Spinal cord (tissue), 10 donors: Measurements from ENCODE around the gene EPHB1. TPM values are rescaled to one million over a fixed set of nuclear protein-coding genes. Genes with fewer than 3 reads are reported as not detected.

ENCODE experiments used
- DNase-seq, 6 donors: peaks; one replicate each; pipeline versions ENCODE4 v3.0.0 to v3.0.0-alpha.2; 2013 to 2015; ENCODE audit warnings: low spot score in 6 of 6, low read depth in 4 of 6
- H3K27ac ChIP-seq: one replicate; pipeline ENCODE4 v1.5.1; 2013; ENCODE audit warnings: low read depth, low read length, control low read depth
- H3K27me3 ChIP-seq: one replicate; pipeline ENCODE4 v1.6.1; 2013; ENCODE audit warnings: low read length; ENCODE audit not compliant: control insufficient read depth, insufficient read depth
- H3K36me3 ChIP-seq: one replicate; pipeline ENCODE4 v1.6.1; 2013; ENCODE audit warnings: low read length; ENCODE audit not compliant: control insufficient read depth, insufficient read depth
- H3K4me1 ChIP-seq: one replicate; pipeline ENCODE4 v1.6.1; 2013; ENCODE audit warnings: low read length; ENCODE audit not compliant: control insufficient read depth, insufficient read depth
- H3K4me3 ChIP-seq: one replicate; pipeline ENCODE4 v1.5.1; 2013; ENCODE audit warnings: low read depth, low read length, control low read depth
- H3K9me3 ChIP-seq: one replicate; pipeline ENCODE4 v1.6.1; 2013; ENCODE audit warnings: low read length; ENCODE audit not compliant: control insufficient read depth, insufficient read depth
- WGBS: methylation state at CpG from one replicate; pipeline ENCODE4 v1.1.5; 2013; ENCODE audit warnings: missing lambda C conversion rate; ENCODE audit not compliant: insufficient coverage; 5-methylcytosine and 5-hydroxymethylcytosine counted together
- polyA plus RNA-seq, 2 donors: library from polyadenylated mRNA; unstranded; fragments of 120-200 nt; gene quantifications; one replicate each; pipeline ENCODE4 v1.2.1, GENCODE V29; 2013; ENCODE audit not compliant: insufficient read length in 2 of 2
- total RNA-seq, 2 donors: library from RNA; depleted of rRNA in 1 of 2; stranded (reverse); fragments of 120-200 nt in 1 of 2; fragments of >200 nt in 1 of 2; gene quantifications; one replicate each; pipeline versions ENCODE4 v1.2.3 to v1.2.4, GENCODE V29; 2013 to 2014
- donor health status: healthy.

Gene EPHB1
- total and polyA plus RNA-seq, 4 donors = 10.0 to 47.6 (median 22.8) TPM

- Histone ChIP-seq H3K36me3 (no peaks in the 10 kb centered on the region), H3K4me3 (no peak overlapping the region), H3K27me3 (no peaks in the 10 kb centered on the region), H3K27ac (no peak overlapping the region), H3K9me3 (no peaks in the 10 kb centered on the region), H3K4me1 (peaks cover 8% of the 10 kb centered on the region)
- WGBS = 58% methylated on average over 2 of the region's 2 CpGs
- DNase-seq = no peak
Observed at GRCh38 chr3:134755821-134756220, 39.2 kb upstream of the EPHB1 start.

DNA sequence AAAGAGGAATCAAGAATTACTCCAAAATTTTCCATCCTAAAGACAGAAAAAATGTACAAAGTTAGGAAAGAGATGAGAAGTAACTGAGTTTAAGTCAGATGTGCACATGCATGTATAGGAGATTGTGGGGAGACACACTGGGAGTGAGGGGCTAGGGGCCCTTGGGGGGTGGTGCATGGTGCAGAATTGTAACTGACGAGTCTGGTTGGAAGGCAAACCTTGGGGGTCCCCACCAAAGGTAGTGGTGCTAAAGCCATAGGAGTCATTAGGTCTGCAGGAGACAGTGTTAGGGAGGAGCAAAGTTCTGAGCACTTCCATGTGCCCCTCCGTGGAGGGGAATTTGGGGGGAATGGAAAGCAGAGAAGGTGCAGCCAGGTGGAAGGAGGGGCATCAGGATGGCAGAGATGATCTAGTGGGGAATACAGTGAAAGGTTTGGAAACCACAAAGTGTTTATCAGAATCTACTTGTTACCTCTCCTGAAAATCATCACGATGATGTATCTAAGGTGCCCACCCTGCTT lies 37.5 kb upstream of the EPHB1 start:
- no peak for DNase-seq
- 92% methylated on average over 2 of the region's 3 CpGs for WGBS
- peaks cover 3% of the 10 kb centered on the region for H3K4me1 ChIP-seq
- H3K27ac ChIP-seq = no peak overlapping the region
- H3K9me3 ChIP-seq = no peaks in the 10 kb centered on the region
- H3K27me3 ChIP-seq = no peaks in the 10 kb centered on the region
- H3K4me3 ChIP-seq = no peak overlapping the region
- H3K36me3 ChIP-seq = no peaks in the 10 kb centered on the region

GRCh38 chr3:134761213-134761612 lies 33.8 kb upstream of the EPHB1 start:
- no peaks in the 10 kb centered on the region for H3K27me3 ChIP-seq
- peak in 1 of 6 donors; percentile 16 for DNase-seq
- 61% methylated on average over 7 of the region's 8 CpGs for WGBS

DNA sequence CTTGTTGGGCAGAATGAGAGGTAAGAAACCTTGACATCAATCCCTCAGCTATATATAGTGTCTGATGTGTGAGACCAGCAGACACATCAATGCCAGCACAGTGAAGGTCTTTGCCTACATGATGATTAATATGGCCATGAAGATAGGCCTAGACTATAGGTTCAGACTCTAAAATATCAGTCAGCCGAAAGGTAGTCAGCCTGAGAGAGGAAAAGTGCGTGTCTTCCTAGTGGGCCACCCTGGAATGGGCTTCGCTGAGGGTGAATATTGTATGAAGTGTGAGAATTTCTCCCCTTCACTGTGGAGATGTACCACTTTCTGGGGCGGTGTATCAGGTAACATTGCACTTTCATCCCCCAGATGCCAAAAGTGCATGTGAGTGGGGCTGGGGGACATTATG lies 33.0 kb upstream of the EPHB1 start:
- Histone ChIP-seq H3K27me3 (no peaks in the 10 kb centered on the region), H3K4me1 (no peaks in the 10 kb centered on the region), H3K9me3 (no peaks in the 10 kb centered on the region), H3K36me3 (no peaks in the 10 kb centered on the region), H3K4me3 (no peak overlapping the region), H3K27ac (no peak overlapping the region)
- no CpG with 5 or more reads among the region's 4 CpGs for WGBS
- no peak for DNase-seq

More at GRCh38 chr3:134761213-134761612, 33.8 kb upstream of the EPHB1 start:
- Histone ChIP-seq H3K36me3 (no peaks in the 10 kb centered on the region), H3K9me3 (no peaks in the 10 kb centered on the region), H3K4me3 (no peak overlapping the region), H3K4me1 (no peaks in the 10 kb centered on the region), H3K27ac (no peak overlapping the region)

DNA sequence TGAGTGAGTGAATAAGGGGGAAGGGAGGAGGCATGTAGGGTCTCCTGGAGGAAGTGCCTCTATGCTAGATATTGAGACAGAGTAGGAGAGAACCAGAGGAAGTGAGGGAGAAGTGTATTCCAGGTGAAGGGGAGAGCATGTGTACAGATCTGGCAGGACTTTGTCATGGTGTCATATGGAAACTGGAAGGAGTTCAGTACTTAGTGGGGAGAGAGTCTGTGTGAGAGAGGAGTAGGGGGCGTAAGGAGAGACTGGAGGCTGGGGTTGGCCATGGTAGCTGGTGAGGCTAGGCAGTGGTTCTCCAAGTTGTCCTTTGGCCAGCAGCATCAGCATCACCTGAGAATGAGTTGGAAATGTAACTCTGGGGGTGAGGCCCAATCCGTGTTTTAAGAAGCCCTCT lies 29.6 kb upstream of the EPHB1 start:
- no peak for DNase-seq
- H3K27ac ChIP-seq = no peak overlapping the region
- WGBS = 97% methylated on average over 2 of the region's 2 CpGs
- H3K4me1 ChIP-seq = no peaks in the 10 kb centered on the region
- H3K27me3 ChIP-seq = no peaks in the 10 kb centered on the region
- no peak overlapping the region for H3K4me3 ChIP-seq
- no peaks in the 10 kb centered on the region for H3K9me3 ChIP-seq
- H3K36me3 ChIP-seq = no peaks in the 10 kb centered on the region

DNA sequence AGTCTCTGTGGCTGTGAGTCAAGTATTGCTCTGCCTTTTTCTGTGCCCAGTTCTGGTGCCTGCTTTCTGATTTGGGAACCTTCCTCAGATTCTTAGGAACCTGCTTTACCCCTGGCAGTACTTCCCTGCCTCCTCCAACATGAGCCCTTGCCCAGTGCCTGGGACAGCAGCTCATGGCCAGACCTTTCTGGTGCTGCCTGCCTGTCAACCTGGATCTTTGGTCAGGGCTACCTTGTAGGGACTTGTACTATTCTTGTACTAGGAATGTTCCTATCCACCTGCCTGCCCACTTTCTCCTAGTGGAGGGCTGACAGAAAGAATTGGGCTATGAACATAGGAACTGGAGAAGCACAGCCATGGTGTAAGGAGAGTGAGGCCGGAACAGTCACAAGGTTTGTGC lies 28.8 kb upstream of the EPHB1 start:
- no peaks in the 10 kb centered on the region for H3K36me3 ChIP-seq
- 100% methylated on average over 1 of the region's 1 CpG for WGBS
- no peak overlapping the region for H3K4me3 ChIP-seq
- no peaks in the 10 kb centered on the region for H3K4me1 ChIP-seq
- no peaks in the 10 kb centered on the region for H3K9me3 ChIP-seq
- H3K27ac ChIP-seq = no peak overlapping the region
- no peak for DNase-seq
- H3K27me3 ChIP-seq = no peaks in the 10 kb centered on the region

- no peak overlapping the region for H3K4me3 ChIP-seq
- H3K4me1 ChIP-seq = peaks cover 8% of the 10 kb centered on the region
- no peak for DNase-seq
- H3K27me3 ChIP-seq = no peaks in the 10 kb centered on the region
- no peak overlapping the region for H3K27ac ChIP-seq
- H3K9me3 ChIP-seq = no peaks in the 10 kb centered on the region
- no peaks in the 10 kb centered on the region for H3K36me3 ChIP-seq
- 31% methylated on average over 3 of the region's 3 CpGs for WGBS
Observed at GRCh38 chr3:134768116-134768515, 26.9 kb upstream of the EPHB1 start.

DNA sequence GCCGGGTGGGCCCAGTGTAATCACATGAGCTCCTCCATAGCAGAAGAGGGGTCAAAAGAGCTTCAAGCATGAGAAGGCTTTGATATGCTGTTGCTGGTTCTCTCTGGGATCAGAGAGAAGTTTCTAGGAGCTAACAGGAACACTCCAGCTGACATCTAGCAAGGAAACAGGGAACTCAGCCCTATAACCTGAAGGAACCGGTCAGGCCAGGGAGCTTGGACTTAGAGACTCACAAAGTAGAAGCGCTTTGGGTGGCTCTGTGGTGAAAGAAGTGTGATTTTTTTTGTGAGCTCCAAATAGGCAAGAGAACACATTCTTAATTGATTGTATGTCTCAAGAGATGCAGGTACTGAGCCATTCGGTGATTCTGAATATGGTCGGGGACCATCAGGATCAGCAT lies 26.2 kb upstream of the EPHB1 start:
- H3K4me3 ChIP-seq = no peak overlapping the region
- no peaks in the 10 kb centered on the region for H3K9me3 ChIP-seq
- no peaks in the 10 kb centered on the region for H3K36me3 ChIP-seq
- H3K27me3 ChIP-seq = no peaks in the 10 kb centered on the region
- H3K4me1 ChIP-seq = peaks cover 8% of the 10 kb centered on the region
- 91% methylated on average over 5 of the region's 5 CpGs for WGBS
- H3K27ac ChIP-seq = no peak overlapping the region
- no peak for DNase-seq

GRCh38 chr3:134769287-134769868 lies 25.7 kb upstream of the EPHB1 start:
- Histone ChIP-seq H3K9me3 (no peaks in the 10 kb centered on the region), H3K4me3 (no peak overlapping the region), H3K27me3 (no peaks in the 10 kb centered on the region), H3K36me3 (no peaks in the 10 kb centered on the region), H3K27ac (no peak overlapping the region), H3K4me1 (peaks cover 8% of the 10 kb centered on the region)
- no CpG with 5 or more reads among the region's 2 CpGs for WGBS
- DNase-seq = no peak

- WGBS = 59% methylated on average over 3 of the region's 3 CpGs
- H3K27me3 ChIP-seq = no peaks in the 10 kb centered on the region
- no peaks in the 10 kb centered on the region for H3K9me3 ChIP-seq
- no peaks in the 10 kb centered on the region for H3K36me3 ChIP-seq
- H3K4me3 ChIP-seq = no peak overlapping the region
- peaks cover 8% of the 10 kb centered on the region for H3K4me1 ChIP-seq
- peak in 4 of 6 donors; percentile 4 to 67 (median 32) for DNase-seq
- H3K27ac ChIP-seq = no peak overlapping the region
Observed at GRCh38 chr3:134772011-134772410, 23.0 kb upstream of the EPHB1 start.
